SK-N-SH treated with all-trans-retinoic acid at 6 μM for 48 hours (cell line): Measurements from ENCODE around the gene GAMT.

ENCODE experiments used
- ARNTL ChIP-seq: fragments of 450-650 bp; formaldehyde crosslinking; IDR thresholded peaks from 2 replicates; pipeline ENCODE4 v1.5.0; 2020; ENCODE audit warnings: low read depth, mild to moderate bottlenecking, moderate library complexity, borderline replicate concordance
- GLIS3 ChIP-seq: fragments of 250-450 bp; sonication (Bioruptor Pico); IDR thresholded peaks from 2 replicates; pipeline ENCODE4 v1.5.0; 2020; ENCODE audit warnings: mild to moderate bottlenecking, moderate library complexity
- RARB ChIP-seq: fragments of 250-450 bp; sonication (Bioruptor Pico); IDR thresholded peaks from 2 replicates; pipeline ENCODE4 v1.8.0; 2021; ENCODE audit warnings: mild to moderate bottlenecking, moderate library complexity
- TCF4 ChIP-seq: fragments of 250-450 bp; sonication (Bioruptor Pico); IDR thresholded peaks from 2 replicates; pipeline ENCODE4 v1.8.0; 2021; ENCODE audit warnings: mild to moderate bottlenecking, moderate library complexity, borderline replicate concordance
- ZFP3 ChIP-seq: fragments of 250-450 bp; sonication (Bioruptor Pico); IDR thresholded peaks from 2 replicates; pipeline ENCODE4 v1.5.0; 2020; ENCODE audit warnings: mild to moderate bottlenecking, moderate library complexity
- ZFP30 ChIP-seq: fragments of 450-650 bp; formaldehyde crosslinking; IDR thresholded peaks from 2 replicates; pipeline ENCODE4 v1.5.0; 2022; ENCODE audit warnings: mild to moderate bottlenecking, moderate library complexity

DNA sequence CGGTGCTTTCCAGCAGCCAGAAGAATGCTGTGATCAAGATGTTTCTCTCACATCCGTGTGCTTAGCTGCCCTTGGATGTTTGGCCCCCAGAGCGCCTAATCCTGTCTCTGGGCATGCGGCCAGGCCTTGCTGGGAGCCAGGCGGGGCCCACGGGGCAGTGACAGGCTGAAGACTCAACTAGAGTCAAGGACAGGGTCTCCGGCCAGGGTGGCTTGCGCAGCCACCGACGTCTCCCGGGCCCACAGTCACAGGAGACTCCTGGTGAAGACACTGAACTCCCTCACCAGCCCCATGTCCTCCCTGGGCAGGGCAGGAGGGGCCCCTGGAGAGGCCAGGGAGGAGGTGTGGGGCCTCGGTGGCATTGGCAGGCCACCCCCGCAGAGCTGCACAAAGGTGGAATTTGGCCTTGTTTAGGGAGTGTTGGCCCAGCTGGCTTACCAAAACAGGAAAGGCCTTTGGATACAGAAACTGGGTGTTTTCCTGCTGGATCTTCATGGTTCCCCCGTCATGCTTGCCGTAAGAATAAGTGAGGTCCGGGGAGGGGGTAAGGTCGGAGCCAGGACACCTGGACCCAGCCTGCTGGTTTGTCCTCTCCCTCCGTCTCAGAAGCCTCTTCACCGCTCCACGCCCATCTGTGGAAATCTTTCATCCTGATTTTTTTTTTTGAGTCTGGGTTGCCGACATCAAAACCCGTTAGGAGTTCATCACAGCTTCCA is 27.6 kb downstream of the GAMT start:
- TF ChIP-seq ARNTL (no peak), GLIS3 (CRISPR knock-in tag) (no peak), TCF4 (CRISPR knock-in tag) (no peak), ZFP3 (CRISPR knock-in tag) (no peak), ZFP30 (CRISPR knock-in tag) (no peak), RARB (CRISPR knock-in tag) (no peak)
